ENCODE results near the gene KLHL14.

KLHL14 gene

DNA sequence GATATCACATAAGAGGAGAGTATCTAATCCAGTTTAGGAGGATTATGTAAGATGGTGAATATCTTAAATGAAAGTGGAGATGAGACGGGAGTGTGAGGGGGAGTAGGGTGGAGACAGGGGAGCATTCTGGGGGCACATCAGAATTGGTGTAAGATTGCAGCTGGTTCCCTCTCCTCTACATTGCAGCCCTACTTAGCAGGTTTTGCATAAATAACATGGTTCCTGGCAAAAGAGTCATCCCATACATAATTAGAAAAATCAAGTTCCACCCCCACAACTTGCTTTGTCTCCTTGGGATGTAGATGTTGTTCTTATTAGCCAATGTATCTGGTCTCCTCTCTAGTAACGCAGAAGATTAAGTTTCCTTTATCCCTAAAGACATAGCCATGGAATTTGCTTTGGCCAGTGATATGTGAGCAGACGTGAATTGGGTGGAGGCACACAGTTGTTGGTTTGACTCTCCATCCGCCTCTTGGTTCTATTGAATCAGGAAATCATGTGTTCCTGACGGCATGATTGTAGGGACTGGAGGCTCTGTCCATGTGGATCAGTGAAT lies 137.9 kb downstream of the KLHL14 start:
- no peak for DNase-seq (ENCODE audit: low read depth in 2 of 2)

- DNase-seq (ENCODE audit: low read depth in 2 of 2), result no peak
These were observed 142.7 kb downstream of the KLHL14 start for GRCh38 chr18:32629981-32630700.

GRCh38 chr18:32629292-32629691 lies 143.5 kb downstream of the KLHL14 start:
- no peak for DNase-seq (ENCODE audit: low read depth in 2 of 2)

GRCh38 chr18:32624182-32624723 lies 148.6 kb downstream of the KLHL14 start:
- DNase-seq (ENCODE audit: low read depth in 2 of 2), result no peak

GRCh38 chr18:32623563-32623962 lies 149.3 kb downstream of the KLHL14 start:
- no peak for DNase-seq (ENCODE audit: low read depth in 2 of 2)
